ENCODE data around the gene LPAR5. TPM values are rescaled to one million over a fixed set of nuclear protein-coding genes. Genes with fewer than 3 reads are reported as not detected.
A peak's percentile ranks its signal among the peaks of the same experiment; 100 is the strongest.

Gene LPAR5
- total RNA-seq, 2 experiments from 2014 or later: 14.4 to 25.3 TPM

DNA sequence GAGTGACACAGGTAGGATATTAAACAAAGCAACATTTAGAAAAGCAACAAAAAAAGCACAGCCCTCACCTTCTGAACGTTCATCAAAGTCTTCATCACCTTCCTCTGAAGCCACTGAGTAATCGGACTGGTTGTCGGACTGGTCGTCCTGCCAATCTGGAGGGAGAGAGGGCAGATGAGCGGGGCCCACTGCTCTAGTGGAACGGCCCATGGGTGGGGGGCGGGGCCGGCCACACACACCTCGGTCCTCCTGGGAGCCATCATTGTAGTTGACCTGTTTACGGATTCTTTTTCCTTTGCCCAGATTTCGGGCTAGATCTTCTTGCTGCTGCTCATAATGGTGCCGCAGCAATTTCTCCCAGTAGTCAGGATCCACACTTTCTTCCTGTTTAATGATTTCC lies 52.8 kb downstream of the LPAR5 start:
- Histone ChIP-seq H3K4me1 (ENCODE audit: insufficient read depth, low read length, poor library complexity, severe bottlenecking) (no peaks in the 10 kb centered on the region), H3K9me2 (ENCODE audit: insufficient read depth, low read length) (no peaks in the 10 kb centered on the region), H3K9me3 (ENCODE audit: low read length) (no peaks in the 10 kb centered on the region), H3K27ac (ENCODE audit: low read depth, low read length, poor library complexity, severe bottlenecking) (no peak overlapping the region), H4K20me1 (ENCODE audit: insufficient read depth, low read length) (no peaks in the 10 kb centered on the region), H3K4me3 (ENCODE audit: low read depth, low read length, poor library complexity, severe bottlenecking) (no peak overlapping the region), H3K36me3 (ENCODE audit: insufficient read depth, low read length) (peaks cover 95% of the 10 kb centered on the region), H3K4me2 (ENCODE audit: low read length) (no peak overlapping the region), H3K79me2 (ENCODE audit: insufficient read depth, low read depth, low read length) (no peaks in the 10 kb centered on the region), H2AFZ (ENCODE audit: low read length) (no peak overlapping the region)
- POLR2A ChIA-PET: interaction anchor here (0.5 to 0.9 kb wide), 3 partner anchors 13 to 284 kb away, joined by 3 to 5 read pairs (median 3); no protein-coding TSS in a partner anchor
- CTCF ChIA-PET (ENCODE audit: unreplicated experiment): no interaction called here
- DNase-seq (ENCODE audit: low spot score): no peak
- TF ChIP-seq EZH2phosphoT487 (IDR thresholded peaks at IDR 0.05; ENCODE audit: borderline replicate concordance, low read depth, low read length) (no peak), CTCF (conservative IDR thresholded peaks at IDR 0.05; ENCODE audit: low read length) (no peak)
- intact Hi-C loops (cut with micrococcal nuclease; ENCODE audit: unreplicated experiment): no loop called here
- BruUV-seq (replicated peaks): TSS peak; percentile 67

- no TSS peak for BruUV-seq (replicated peaks)
- Histone ChIP-seq H2AFZ (ENCODE audit: low read length) (no peak overlapping the region), H4K20me1 (ENCODE audit: insufficient read depth, low read length) (no peaks in the 10 kb centered on the region), H3K4me3 (ENCODE audit: low read depth, low read length, poor library complexity, severe bottlenecking) (no peak overlapping the region), H3K9me2 (ENCODE audit: insufficient read depth, low read length) (no peaks in the 10 kb centered on the region), H3K27ac (ENCODE audit: low read depth, low read length, poor library complexity, severe bottlenecking) (no peak overlapping the region), H3K9me3 (ENCODE audit: low read length) (no peaks in the 10 kb centered on the region), H3K4me2 (ENCODE audit: low read length) (no peak overlapping the region), H3K36me3 (ENCODE audit: insufficient read depth, low read length) (peaks cover 95% of the 10 kb centered on the region), H3K79me2 (ENCODE audit: insufficient read depth, low read depth, low read length) (no peaks in the 10 kb centered on the region), H3K4me1 (ENCODE audit: insufficient read depth, low read length, poor library complexity, severe bottlenecking) (no peaks in the 10 kb centered on the region)
- intact Hi-C loops (cut with micrococcal nuclease; ENCODE audit: unreplicated experiment): no loop called here
- ChIA-PET CTCF (ENCODE audit: unreplicated experiment) (no interaction called here), POLR2A (no interaction called here)
- peak; percentile 41; the same call in 1 of the 2 replicates for TF ChIP-seq CTCF (conservative IDR thresholded peaks at IDR 0.05; ENCODE audit: low read length)
- TF ChIP-seq EZH2phosphoT487 (IDR thresholded peaks at IDR 0.05; ENCODE audit: borderline replicate concordance, low read depth, low read length): no peak
- DNase-seq (ENCODE audit: low spot score): no peak
These were observed 53.6 kb downstream of the LPAR5 start for GRCh38 chr12:6582196-6582595.

DNA sequence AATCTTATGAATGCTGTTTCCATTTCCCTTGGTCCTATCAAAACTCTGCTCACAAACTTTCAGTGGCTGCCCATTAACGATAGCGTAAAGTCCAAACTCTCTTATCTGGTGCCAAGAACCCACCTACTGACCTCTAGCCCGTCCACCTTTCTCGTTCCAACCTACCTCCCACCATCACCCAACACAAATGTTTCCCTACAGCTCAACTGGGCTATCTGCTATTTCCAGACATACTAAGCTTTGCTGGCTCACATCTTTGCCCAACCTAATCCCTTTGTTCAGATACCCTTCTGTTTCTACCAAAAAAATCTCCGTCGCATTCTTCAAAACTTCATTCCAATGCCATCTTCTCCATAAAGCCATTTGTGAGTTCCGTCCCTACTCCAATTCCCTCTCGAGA lies 60.1 kb downstream of the LPAR5 start:
- no peaks in the 10 kb centered on the region for H3K79me2 ChIP-seq (ENCODE audit: insufficient read depth, low read depth, low read length)
- ChIA-PET CTCF (ENCODE audit: unreplicated experiment) (no interaction called here), POLR2A (interaction anchor here (1.0 kb wide), 2 partner anchors 10 to 12 kb away, joined by 4 to 5 read pairs; no protein-coding TSS in a partner anchor)
- no peaks in the 10 kb centered on the region for H3K9me3 ChIP-seq (ENCODE audit: low read length)
- no peak overlapping the region for H3K4me3 ChIP-seq (ENCODE audit: low read depth, low read length, poor library complexity, severe bottlenecking)
- H3K4me1 ChIP-seq (ENCODE audit: insufficient read depth, low read length, poor library complexity, severe bottlenecking): no peaks in the 10 kb centered on the region
- no peak overlapping the region for H3K27ac ChIP-seq (ENCODE audit: low read depth, low read length, poor library complexity, severe bottlenecking)
- intact Hi-C loops (cut with micrococcal nuclease; ENCODE audit: unreplicated experiment): no loop called here
- peaks cover 90% of the 10 kb centered on the region for H3K36me3 ChIP-seq (ENCODE audit: insufficient read depth, low read length)
- no peak for DNase-seq (ENCODE audit: low spot score)
- H3K4me2 ChIP-seq (ENCODE audit: low read length): no peak overlapping the region
- no peak overlapping the region for H2AFZ ChIP-seq (ENCODE audit: low read length)
- no peaks in the 10 kb centered on the region for H3K9me2 ChIP-seq (ENCODE audit: insufficient read depth, low read length)
- no peak for TF ChIP-seq CTCF (conservative IDR thresholded peaks at IDR 0.05; ENCODE audit: low read length)
- no peak for TF ChIP-seq EZH2phosphoT487 (IDR thresholded peaks at IDR 0.05; ENCODE audit: borderline replicate concordance, low read depth, low read length)
- no TSS peak for BruUV-seq (replicated peaks)
- H4K20me1 ChIP-seq (ENCODE audit: insufficient read depth, low read length): no peaks in the 10 kb centered on the region
